HG03520 (cell line): ENCODE data around the gene TM9SF2.

Experiments used
- ATAC-seq: cut with Tn5 transposase; IDR thresholded peaks from one replicate; pipeline ENCODE4 v1.9.1; 2021; ENCODE audit warnings: mild to moderate bottlenecking, moderate library complexity; ENCODE audit not compliant: unreplicated experiment

TM9SF2 gene

DNA sequence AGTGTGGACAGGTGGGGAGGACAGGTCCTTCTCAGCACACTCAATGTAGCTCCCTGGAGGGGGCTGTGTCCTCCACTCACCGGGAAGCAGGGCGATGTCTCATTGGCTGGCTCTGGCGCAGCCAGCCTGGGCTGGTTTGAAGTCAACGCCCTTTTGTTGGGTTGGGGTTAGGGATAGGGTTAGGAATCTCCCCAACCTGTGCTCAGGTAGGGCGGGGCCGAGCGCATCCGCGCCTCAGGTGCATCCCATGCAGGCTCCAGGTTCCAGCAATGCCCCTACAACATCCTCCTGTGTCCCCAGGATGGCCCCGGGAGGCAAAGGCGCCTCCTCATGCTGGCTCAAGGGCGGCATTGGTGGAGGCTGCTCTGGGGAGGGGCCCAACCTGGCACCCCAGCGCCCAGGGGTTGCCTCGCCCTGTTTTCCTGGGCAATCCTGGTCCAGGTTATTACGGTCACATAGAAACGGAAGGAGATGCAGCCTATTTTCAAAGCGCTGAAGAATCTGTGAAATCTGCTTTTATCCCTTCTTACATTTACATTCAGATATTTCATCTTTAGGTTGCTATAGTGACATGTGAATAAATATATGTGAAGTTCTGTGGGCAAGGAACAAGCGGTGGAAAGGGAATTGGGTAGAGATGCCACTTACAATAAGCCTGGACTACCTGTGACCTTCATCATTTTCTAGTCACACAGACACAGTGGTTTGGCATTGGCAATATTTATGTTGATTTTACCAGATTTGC lies 74.3 kb downstream of the TM9SF2 start:
- no peak for ATAC-seq

DNA sequence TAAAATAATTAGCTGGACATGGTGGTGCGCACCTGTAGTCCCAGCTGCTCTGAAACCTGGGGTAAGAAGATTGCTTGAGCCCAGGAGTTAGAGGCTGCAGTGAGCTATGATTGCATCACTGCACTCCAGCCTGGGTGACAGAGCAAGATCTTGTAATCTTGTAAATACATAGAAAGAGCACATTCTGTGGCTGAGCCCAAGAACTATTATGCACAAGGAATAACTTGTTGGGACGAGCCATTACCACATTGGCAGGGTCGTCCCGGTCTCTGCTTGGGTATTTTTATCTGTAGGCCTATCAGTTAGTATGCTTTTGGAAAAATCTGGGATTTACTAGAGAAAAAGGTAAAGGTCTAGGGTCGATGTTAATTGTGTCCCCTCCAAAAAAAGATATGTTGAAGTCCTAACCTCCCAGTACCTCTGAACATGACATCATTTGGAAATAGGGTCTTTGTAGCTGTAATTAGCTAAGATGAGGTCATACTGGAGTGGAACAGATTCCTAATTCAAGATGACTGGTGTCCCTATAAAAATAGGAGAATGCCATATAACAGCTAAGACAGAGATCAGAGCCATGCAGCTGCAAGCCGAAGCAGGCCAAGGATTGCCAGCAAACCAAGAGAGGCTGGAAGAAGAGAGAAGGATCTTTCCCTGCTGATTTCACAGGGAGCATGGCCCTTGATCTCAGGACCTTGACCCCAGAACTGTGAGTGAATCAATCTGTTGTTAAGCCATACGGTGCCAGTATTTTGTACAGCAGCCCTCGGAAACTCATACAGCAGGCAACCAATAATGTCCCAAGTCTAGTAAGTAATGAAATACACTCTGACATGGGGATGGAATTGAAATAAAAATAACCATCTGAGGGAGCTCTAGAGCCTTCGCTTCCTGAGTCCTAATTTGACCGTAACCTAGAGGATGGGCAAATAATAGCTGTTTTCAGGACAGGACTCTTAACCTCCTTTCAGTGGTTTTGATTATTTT lies 77.0 kb downstream of the TM9SF2 start:
- no peak for ATAC-seq

GRCh38 chr13:99580500-99581268 lies 79.4 kb downstream of the TM9SF2 start:
- ATAC-seq, result no peak

GRCh38 chr13:99582511-99582910 lies 81.2 kb downstream of the TM9SF2 start:
- no peak for ATAC-seq

DNA sequence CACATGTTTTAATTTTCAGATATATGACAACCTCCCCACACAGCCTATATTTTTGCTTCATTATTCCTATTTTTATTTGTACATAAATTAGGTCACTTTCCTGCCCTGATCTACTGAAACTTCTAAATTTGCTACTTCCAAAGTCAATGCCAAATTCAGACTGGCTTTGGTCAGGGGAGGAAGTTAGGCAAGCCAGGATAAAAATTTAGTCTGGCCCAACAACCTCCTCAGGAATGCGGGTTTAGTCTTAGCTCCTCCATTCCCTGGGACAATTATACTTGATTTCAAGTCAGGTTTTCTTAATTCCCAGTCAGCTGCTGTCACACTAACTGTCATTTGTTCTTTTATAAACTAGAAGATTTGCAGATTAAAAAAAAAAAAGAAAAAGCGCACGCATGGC lies 84.3 kb downstream of the TM9SF2 start:
- no peak for ATAC-seq

- ATAC-seq, result no peak
Observed at GRCh38 chr13:99587021-99587420, 85.7 kb downstream of the TM9SF2 start.

DNA sequence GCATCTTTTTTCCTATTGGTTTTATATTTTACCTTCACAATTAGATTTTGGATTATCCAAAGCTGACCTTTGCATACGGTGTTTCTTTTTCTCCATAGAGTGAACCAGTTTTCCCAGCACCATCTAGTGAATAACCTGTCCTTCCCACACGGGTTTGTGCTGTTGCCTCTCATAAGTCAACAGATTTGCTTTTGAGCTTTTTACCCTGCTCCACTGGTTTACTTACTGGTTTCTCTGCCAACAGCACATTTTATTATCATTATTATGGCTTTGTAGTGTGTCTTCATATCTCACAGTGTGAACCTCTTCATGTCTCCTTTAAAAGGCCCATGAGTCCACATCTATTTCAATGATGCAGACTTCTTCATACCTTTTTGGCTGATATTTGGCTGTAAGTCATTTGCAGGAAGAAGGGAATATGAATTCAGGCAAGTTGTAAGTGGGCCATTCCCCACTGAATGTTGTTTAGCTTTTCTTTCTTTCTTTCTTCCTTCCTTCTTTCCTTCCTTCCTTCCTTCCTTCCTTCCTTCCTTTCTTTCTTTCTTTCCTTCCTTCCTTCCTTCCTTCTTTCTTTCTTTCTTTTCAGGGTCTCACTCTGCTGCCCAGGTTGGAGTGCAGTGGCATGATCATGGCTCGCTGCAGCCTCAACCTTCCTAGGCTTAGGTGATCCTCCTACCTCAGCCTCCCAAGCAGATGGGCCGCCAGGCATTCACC lies 86.8 kb downstream of the TM9SF2 start:
- ATAC-seq, result no peak

DNA sequence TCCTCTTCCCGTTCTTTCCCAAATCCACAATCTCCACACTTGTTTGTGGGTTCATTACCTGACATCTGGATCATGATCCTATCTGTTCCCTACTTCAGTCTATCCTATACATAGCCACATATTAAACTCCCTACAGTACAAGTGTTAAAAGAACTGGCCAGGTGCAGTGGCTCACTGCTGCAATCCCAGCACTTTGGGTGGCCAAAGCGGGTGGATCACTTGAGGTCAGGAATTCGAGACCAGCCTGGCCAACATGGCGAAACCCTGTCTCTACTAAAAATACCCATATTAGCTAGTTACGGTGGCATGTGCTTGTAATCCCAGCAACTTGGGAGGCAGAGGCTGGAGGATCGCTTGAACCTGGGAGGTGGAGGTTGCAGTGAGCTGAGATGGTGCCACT lies 88.3 kb downstream of the TM9SF2 start:
- ATAC-seq, result no peak

DNA sequence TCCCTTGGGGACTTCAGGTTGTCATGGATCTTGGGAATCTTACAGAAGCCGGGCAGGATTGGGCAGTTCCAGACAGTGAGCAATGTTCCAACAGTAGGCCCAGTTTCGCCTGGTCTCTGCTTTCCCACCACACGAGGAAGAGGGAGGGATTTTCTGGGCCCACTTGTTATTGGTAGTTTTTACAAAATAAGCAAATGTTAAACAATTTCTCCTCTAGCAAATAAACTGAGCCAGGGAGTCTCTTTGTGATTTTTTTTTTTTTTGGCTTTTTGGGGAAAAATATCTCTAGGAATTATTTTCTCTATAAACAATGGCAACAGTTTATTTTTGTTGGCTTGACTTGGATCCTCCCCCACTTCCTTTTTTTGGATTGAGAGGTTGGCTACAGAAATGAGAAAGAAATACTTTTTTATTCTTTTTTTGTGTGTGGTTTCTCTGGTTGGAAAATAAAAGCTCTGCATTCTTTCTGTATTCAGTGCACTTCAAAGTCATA lies 89.3 kb downstream of the TM9SF2 start:
- no peak for ATAC-seq

DNA sequence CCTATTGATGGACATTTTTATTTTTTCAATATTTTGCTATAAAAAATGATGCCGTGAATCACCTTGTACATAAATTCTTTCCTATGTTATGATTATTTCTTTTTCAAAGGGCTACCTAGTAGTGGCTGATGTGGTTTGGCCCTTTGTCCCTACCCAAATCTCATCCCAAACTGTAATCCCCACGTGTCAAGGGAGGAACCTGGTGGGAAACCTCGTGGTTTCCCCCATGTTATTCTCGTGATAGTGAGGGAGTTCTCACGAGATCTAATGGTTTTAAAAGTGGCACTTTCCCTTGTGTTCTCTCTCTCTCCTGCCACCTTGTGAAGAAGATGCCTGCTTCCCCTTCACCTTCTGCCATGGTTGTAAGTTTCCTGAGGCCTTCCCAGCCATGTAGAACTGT lies 94.9 kb downstream of the TM9SF2 start:
- no peak for ATAC-seq

GRCh38 chr13:99600318-99600717 lies 99.0 kb downstream of the TM9SF2 start:
- no peak for ATAC-seq

DNA sequence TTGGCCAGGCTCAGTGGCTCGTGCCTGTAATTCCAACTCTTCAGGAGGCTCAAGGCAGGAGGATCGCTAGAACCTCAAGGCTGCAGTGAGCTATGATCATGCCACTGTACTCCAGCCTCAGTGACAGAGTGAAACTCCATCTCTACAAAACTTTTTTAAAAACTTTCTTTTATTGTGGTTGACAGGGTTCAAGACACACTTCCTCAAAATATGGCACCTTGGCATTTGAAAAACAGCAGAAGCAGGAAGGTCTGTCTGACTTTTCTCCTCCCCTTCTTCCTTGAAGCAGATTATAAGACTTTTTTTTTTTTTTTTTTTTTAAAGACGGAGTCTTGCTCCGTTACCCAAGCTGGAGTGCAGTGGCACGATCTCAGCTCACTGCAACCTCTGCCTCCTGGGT lies 100.3 kb downstream of the TM9SF2 start:
- no peak for ATAC-seq

- no peak for ATAC-seq
Observed at GRCh38 chr13:99604636-99605035, 103.4 kb downstream of the TM9SF2 start.

DNA sequence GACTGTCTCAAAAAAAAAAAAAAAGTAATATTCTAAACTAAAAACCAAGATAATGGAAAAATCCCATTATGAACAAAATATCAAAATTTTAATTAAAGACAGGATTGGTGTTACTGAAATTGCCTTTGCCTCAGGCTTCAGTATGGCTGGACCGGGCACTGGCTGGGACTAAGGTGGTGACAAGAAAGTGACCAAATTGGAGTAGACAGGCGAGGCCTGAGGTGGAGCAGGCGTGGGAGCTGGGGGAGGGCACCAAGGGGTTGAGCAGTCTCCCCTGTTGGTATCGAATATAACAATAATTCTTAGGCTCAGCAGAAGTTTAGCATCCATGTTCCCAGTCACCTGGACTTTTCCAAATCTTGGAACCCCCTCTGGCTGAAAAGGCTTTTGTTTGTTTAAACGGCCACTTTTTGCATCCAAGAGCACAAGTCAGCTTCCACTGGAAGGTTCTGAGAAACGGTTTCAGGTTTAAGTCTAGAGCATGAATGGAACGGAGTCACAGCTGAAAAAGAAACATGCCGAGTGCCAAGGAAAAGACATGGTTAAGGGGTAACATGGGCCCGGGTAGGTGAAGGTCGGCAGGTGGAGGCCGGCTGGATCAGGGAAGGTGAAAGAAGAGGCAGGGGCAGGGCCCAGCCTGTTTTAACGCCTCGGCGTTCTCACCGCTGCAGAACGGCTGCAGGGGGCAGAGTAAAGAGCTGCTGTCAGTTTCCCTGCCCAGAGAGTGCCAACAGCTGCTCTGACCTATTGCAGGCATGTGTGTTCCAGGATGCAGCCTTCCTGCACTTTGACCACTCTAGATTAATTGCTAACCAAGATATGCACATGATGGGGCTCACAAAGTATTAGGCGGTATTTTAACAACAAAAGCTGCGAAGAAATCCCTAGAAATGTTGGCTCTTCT lies 104.4 kb downstream of the TM9SF2 start:
- peak; percentile 61 for ATAC-seq

DNA sequence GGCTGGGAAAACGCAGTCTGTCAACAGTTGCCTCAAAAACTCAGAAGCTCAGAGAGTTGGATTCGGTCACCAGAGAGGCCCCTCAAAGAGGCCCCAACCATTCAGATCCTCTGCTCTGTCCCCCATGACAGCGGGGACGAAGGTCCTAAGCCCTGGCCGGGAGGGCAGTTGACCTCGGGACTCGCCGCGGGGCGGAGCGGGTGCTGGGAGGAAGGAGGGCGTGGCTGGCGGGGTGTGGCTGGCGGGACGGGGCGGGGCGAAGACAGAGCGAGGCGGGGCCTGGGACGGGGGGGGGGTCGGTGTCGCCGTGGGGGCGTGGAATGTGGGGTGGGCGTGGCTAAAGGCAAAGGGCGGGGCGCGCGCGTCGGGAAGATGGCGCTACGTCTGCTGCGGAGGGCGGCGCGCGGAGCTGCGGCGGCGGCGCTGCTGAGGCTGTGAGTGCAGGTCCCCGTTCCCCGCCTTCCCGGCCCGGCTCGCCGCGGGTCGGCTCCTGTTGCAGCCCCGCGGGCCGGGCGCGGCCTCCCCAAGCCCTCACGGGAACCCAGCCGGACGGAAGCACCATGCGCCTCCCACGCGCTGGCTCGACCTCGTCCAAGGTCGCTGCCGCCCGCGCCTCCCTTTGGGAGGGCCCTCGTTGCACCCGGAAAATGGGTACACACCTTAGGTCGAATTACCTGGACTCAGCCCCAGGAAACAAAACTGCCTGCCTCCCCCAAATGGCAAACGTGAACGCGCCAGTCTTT lies 105.2 kb downstream of the TM9SF2 start, which contains the start of gene CLYBL:
TSS of gene CLYBL (plus strand) at position 367 of the 743 bp plus-strand sequence.
- ATAC-seq, result peak; percentile 73

DNA sequence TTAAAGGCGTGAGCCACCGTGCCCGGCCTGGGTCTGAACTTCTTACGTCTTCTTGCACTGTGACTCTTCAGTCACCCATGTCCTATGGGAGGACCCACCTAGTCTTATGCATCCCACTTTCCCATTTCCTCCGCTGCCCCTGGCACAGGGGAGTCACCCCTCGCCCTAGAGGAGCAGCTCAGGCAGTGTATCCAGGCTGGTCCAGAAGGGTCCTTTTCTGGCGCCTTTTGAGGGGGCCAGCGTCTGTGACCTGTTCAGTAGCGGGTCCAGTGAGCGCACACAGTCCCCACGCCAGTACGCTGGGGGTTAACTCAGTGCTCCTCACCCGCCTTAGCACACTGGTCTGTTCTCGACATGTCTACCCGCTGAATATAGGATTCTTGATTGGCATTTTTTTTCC lies 107.1 kb downstream of the TM9SF2 start:
- ATAC-seq, result no peak

DNA sequence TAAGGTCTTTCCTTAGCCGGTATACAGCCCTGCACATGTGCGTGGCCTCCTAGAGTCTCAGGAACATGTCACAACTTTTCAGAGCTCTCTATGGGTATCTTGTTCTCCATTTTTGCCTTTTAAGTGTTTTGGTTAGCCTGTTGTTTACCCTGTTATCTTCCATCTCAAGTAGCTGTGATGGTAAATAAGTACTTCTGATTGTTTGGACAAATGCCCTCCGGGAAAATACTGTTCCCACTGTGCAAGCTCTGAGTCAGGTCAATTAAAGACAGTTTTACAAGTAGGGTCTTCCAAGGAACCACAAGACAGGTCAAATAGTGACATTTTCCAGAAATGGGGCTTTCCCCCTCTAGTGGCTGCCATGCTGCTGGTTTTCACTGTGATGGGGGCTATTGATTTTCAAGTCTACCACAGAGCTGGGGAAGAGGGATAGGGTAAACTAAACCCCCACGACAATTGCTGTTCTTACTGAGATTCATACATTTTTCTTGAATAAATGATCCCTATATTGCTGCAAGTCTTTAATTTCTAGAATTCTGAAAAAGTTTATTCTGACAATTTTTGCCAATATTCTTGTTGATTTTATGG lies 109.5 kb downstream of the TM9SF2 start:
- ATAC-seq, result no peak
